ENCODE data around the gene CYSLTR1. TPM values are rescaled to one million over a fixed set of nuclear protein-coding genes. Genes with fewer than 3 reads are reported as not detected.

Gene CYSLTR1, protein sequence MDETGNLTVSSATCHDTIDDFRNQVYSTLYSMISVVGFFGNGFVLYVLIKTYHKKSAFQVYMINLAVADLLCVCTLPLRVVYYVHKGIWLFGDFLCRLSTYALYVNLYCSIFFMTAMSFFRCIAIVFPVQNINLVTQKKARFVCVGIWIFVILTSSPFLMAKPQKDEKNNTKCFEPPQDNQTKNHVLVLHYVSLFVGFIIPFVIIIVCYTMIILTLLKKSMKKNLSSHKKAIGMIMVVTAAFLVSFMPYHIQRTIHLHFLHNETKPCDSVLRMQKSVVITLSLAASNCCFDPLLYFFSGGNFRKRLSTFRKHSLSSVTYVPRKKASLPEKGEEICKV
- 1 to 10 TPM; 1.5 to 7.3 TPM for total RNA-seq

DNA sequence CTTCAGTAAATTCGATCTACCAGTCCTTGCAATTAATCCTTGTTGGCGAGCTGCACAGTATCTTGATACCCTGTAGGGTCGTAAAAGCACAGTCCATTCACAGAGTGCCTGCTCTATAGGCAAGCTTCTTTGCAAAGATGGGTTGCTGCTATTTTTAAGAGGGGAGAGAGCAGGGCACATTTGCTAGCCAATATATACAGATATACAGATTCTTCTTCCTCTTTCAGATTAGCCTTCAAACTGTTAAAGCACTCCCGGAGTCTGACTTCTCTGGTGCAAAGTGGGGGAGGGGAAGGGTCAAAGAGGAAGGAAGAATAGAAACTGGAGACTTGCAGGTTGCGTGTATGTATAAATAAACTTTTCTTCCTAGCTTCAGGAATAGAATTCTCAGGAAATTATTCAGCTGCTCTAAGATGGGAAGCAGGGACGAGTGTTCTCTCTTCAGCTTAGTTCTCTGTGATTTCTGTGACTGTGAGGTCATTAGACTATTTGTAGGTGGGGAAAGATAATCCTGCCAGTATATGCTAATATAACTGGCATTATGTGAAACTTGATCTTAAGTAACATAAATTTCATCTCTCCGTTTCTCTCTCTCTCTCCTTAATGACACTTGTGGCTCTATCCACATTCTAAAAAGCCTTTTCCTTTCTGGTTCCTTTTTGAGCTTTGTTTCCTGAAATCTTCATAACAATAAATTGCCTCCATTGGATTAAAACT lies at the start of gene CYSLTR1:
Gene CYSLTR1, minus strand, starts transcription at position 242 of the 717 bp plus-strand sequence. CDS start 53,865 bp downstream, outside the sequence.
- Mint-ChIP-seq H3K36me3 (no peaks in the 10 kb centered on the region), H3K9me3 (no peaks in the 10 kb centered on the region), H3K27ac (peak within 1 kb of the TSS; percentile 56 to 72), H3K27me3 (peaks cover 0 to 5% of the 10 kb centered on the region in 2 donors), H3K4me1 (ENCODE audit: low read depth in 2 of 2) (peaks cover 31 to 35% of the 10 kb centered on the region in 2 donors), H3K4me3 (peak within 1 kb of the TSS; percentile 83)
- ATAC-seq (peak in 1 of 2 donors; percentile 60), DNase-seq (ENCODE audit: low spot score) (no peak)

DNA sequence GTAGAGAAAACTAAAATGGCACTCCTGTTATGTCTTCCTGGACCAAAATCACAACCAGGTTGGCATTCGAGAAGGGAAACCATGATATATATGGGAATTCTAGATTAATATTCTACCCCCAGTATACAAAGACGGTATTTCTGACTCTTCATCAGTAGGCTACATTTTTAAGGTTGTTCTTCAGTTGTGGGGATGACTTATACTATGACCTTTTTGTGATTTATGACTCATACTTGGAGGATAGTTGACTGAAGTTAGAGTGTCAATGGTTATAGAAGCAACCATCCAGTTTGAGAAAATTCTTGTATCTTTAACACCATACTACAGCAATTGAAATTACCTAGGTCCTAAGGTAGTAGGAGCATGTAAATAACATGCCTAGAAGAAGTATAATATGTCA lies 49.8 kb upstream of the CYSLTR1 start:
- no peak overlapping the region for H3K27ac Mint-ChIP-seq
- H3K27me3 Mint-ChIP-seq, result peaks cover 0 to 3% of the 10 kb centered on the region in 2 donors

DNA sequence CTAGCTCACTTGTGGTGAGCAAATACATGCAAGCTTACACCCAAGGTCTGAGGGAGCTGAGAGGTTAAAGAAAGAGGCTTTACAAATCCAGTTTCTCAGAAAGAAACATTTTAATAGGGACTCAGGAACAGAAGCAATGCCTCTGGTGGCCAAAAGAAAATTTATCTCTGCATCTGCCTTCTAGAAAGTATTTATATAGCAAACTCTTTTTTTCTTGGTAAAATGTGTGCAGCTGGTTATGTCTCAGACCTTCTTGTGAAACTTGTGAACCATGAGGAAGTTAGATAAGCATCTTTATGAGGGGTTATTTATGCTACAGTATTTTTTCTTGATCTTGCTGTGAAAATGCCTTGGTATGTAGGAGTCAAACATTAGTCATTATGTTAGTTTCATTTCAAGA lies 48.5 kb upstream of the CYSLTR1 start:
- peak in 1 of 2 donors; percentile 24 for ATAC-seq
- Mint-ChIP-seq H3K27ac (no peak overlapping the region), H3K4me3 (no peak overlapping the region), H3K4me1 (ENCODE audit: low read depth in 2 of 2) (peaks cover 24 to 27% of the 10 kb centered on the region in 2 donors), H3K27me3 (peaks cover 0 to 3% of the 10 kb centered on the region in 2 donors), H3K36me3 (peaks cover 19% of the 10 kb centered on the region), H3K9me3 (peaks cover 10% of the 10 kb centered on the region)
- no peak for DNase-seq (ENCODE audit: low spot score)

More for the DNA sequence above, 49.8 kb upstream of the CYSLTR1 start:
- Mint-ChIP-seq H3K9me3 (peaks cover 6% of the 10 kb centered on the region), H3K4me1 (ENCODE audit: low read depth in 2 of 2) (peaks cover 12 to 16% of the 10 kb centered on the region in 2 donors), H3K36me3 (peaks cover 14% of the 10 kb centered on the region), H3K4me3 (no peak overlapping the region)
- ATAC-seq, result no peak
- no peak for DNase-seq (ENCODE audit: low spot score)

DNA sequence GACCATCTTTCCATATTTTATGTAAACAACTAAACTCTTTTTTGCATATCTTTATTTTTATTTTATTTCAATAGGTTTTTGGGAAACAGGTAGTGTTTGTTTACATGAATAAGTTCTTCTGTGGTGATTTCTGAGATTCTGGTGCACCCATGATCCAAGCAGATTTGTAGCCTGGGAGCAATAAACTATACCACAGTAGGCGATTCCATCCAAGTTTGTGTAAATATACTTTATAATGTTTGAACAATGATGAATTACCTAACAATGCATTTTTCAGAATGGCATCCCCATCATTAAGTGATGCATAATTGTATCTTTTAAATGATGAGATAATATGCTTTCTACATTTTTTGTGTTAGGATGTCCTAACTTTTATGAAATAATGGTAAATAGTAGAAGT lies 39.2 kb upstream of the CYSLTR1 start:
- peaks cover 13% of the 10 kb centered on the region for H3K9me3 Mint-ChIP-seq

DNA sequence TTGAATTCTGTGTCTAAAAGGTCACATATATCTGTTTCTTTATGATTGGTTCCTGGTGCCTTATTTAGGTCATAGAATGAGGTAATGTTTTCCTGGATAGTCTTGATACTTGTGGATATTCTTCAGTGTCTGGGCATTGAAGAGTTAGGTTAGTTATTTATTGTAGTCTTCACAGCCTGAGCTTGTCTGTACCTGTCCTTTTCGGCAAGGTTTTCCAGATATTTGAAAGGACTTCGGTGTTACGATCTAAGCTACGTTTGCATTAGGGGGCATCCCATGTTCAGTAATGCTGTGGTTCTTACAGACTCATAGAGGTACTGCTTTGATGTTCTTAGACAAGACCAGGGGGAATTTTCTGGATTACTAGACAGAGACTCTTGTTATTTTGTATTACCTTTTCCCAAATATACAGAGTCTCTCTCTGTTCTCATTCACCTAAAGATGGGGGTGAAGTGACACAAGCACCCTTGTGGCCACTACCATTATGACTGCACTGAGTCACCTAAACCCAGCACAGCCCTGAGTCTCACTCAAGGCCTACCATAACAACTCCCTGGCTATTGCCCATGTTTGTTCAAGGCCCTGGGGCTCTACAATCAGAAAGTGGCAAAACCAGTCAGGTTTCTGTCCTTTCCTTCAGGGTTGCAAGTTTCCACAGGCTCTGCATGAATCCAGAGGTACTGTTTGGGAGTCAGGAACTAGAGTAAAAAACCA lies 30.1 kb upstream of the CYSLTR1 start:
- Mint-ChIP-seq H3K9me3 (peaks cover 4% of the 10 kb centered on the region), H3K27ac (no peak overlapping the region), H3K36me3 (peaks cover 7% of the 10 kb centered on the region), H3K4me1 (ENCODE audit: low read depth in 2 of 2) (no peaks in the 10 kb centered on the region), H3K27me3 (peaks cover 0 to 9% of the 10 kb centered on the region in 2 donors), H3K4me3 (no peak overlapping the region)
- ATAC-seq (no peak), DNase-seq (ENCODE audit: low spot score) (no peak)

More for the DNA sequence above, 39.2 kb upstream of the CYSLTR1 start:
- no peak for ATAC-seq
- no peak for DNase-seq (ENCODE audit: low spot score)
- no peak overlapping the region for H3K4me3 Mint-ChIP-seq
- peaks cover 0 to 4% of the 10 kb centered on the region in 2 donors for H3K27me3 Mint-ChIP-seq
- H3K27ac Mint-ChIP-seq, result no peak overlapping the region
- H3K4me1 Mint-ChIP-seq (ENCODE audit: low read depth in 2 of 2), result peaks cover 5 to 6% of the 10 kb centered on the region in 2 donors
- peaks cover 14% of the 10 kb centered on the region for H3K36me3 Mint-ChIP-seq

DNA sequence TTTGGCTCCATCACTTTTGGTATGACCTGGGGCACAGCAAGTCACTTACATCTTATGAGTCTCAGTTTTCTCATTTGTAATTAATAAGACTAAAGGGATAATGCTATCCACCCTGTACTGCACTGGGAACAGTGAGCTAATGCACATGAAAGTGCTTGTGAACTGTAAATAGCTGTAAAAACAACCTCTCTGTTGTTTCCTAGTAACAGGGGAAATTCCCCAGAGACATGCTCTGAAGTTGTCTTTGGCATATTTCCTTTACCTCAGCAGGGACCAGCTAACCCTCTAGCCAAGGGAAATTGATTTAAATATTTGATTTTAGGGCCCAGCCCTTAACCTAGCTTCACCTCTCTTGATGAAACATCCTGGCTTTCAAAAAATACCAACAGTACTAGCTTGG lies 6.1 kb upstream of the CYSLTR1 start:
- DNase-seq (ENCODE audit: low spot score), result no peak
- no peak overlapping the region for H3K4me3 Mint-ChIP-seq
- H3K9me3 Mint-ChIP-seq, result no peaks in the 10 kb centered on the region
- no peaks in the 10 kb centered on the region for H3K36me3 Mint-ChIP-seq
- peaks cover 0 to 5% of the 10 kb centered on the region in 2 donors for H3K27me3 Mint-ChIP-seq
- ATAC-seq, result no peak
- H3K4me1 Mint-ChIP-seq (ENCODE audit: low read depth in 2 of 2), result peaks cover 14 to 18% of the 10 kb centered on the region in 2 donors
- no peak overlapping the region for H3K27ac Mint-ChIP-seq

DNA sequence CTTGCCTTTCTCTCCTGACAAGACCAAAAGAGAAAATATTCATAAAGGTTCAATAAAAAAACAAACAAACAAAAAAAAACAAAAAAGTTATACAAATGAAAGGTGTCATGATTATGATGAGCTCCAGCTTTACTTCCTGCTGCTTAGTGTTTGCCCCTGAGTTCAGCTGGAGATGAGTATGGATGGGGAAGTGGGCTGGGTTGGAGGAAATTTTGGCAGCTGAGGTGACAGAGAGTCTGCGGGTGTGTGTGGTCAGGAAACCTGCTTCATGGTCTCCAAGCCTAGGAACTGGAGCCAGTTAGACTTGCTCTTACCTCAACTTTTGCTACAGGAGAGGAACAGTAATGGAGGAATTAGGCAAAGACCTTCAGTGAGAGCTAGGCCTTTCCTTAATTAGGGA lies 4.3 kb upstream of the CYSLTR1 start:
- no peak for ATAC-seq
- Mint-ChIP-seq H3K27ac (peak overlapping the region in 1 of 2 donors; percentile 32), H3K9me3 (no peaks in the 10 kb centered on the region), H3K36me3 (no peaks in the 10 kb centered on the region), H3K27me3 (peaks cover 0 to 5% of the 10 kb centered on the region in 2 donors), H3K4me3 (no peak overlapping the region), H3K4me1 (ENCODE audit: low read depth in 2 of 2) (peaks cover 25 to 29% of the 10 kb centered on the region in 2 donors)
- DNase-seq (ENCODE audit: low spot score), result no peak

DNA sequence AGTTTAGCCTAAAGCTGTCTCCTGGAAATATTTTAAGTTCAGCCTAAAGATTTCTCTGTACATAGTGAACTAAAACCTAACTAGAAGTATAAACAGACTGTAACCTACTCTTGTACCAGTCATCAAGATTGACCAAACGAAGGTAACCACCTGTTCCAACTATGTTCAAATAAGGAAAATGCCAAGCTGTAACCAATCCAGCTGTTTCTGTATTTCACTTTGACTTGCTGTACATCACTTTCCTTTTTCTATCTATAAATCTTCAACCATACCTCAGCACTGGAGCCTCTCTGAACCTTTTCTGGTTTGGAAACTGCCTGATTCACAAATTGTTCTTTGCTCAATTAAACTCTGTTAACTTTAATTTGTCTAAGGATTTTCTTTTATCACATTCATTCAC lies 3.1 kb upstream of the CYSLTR1 start:
- Mint-ChIP-seq H3K27ac (no peak overlapping the region), H3K4me3 (no peak overlapping the region), H3K27me3 (peaks cover 0 to 5% of the 10 kb centered on the region in 2 donors), H3K4me1 (ENCODE audit: low read depth in 2 of 2) (peaks cover 25 to 29% of the 10 kb centered on the region in 2 donors), H3K36me3 (no peaks in the 10 kb centered on the region), H3K9me3 (no peaks in the 10 kb centered on the region)
- DNase-seq (ENCODE audit: low spot score) (no peak), ATAC-seq (no peak)

DNA sequence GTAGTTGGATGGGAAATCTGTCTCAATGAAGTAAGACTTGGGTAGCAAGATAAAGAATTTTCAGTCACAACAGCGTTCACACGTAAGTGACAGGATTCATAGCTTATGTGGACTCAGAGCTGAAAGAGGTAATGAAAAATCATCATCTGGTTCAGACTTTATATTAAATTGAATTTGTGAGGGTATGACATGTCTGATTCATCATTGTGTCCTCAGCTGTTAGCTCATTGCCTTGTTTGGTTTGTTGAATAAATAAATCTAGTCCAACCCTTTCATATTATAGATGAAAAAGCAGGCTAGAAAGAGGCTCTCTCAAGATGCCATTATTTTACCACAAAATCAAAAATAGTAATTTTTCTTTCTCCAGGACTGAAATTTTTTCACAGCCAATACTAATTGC lies 2.7 kb upstream of the CYSLTR1 start:
- Mint-ChIP-seq H3K4me1 (ENCODE audit: low read depth in 2 of 2) (peaks cover 25 to 29% of the 10 kb centered on the region in 2 donors), H3K27ac (peak overlapping the region in 1 of 2 donors; percentile 1), H3K36me3 (no peaks in the 10 kb centered on the region), H3K4me3 (no peak overlapping the region), H3K9me3 (no peaks in the 10 kb centered on the region), H3K27me3 (peaks cover 0 to 5% of the 10 kb centered on the region in 2 donors)
- DNase-seq (ENCODE audit: low spot score) (no peak), ATAC-seq (no peak)

DNA sequence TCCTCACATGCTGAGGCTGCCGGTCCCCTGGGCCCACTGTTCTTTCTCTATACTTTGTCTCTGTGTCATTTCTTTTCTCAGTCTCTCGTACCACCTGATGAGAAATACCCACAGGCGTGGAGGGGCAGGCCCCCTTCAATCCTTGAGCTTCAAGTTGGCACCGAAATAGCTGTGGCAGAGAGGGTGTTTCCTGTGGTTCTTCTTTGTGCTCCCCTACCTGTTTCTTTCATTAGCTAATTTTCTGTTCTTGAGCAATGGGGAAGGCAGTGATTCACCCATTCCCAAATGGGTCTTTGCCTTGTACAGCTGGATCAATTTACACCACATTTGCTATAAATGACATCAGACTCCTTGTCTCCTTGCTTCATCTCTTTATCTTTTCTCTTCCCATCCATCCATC lies 2.1 kb upstream of the CYSLTR1 start:
- peak overlapping the region in 1 of 2 donors; percentile 1 for H3K27ac Mint-ChIP-seq
- peaks cover 0 to 5% of the 10 kb centered on the region in 2 donors for H3K27me3 Mint-ChIP-seq
- ATAC-seq (no peak), DNase-seq (ENCODE audit: low spot score) (no peak)
- H3K9me3 Mint-ChIP-seq, result no peaks in the 10 kb centered on the region
- H3K4me1 Mint-ChIP-seq (ENCODE audit: low read depth in 2 of 2), result peaks cover 25 to 29% of the 10 kb centered on the region in 2 donors
- no peaks in the 10 kb centered on the region for H3K36me3 Mint-ChIP-seq
- H3K4me3 Mint-ChIP-seq, result peak overlapping the region; percentile 21

DNA sequence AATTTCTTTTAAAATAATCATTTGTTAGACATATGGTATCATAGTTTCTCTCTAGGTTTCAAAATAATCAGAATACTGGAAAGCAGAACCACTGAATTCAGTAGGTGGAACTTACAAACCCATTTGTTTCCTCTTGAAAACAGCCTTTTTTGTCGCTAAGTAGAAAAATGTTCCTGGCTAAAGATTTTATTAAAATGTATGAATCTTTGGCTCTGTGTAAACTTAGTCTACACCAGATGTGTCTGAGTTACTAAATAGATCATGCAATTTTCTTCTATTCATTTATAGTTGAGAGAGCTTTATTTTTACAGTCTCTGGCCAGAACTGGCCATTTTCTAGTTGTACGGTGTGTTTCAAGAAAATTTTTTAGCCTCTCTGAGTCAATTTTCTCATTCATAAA lies 1.0 kb downstream of the CYSLTR1 start:
- Mint-ChIP-seq H3K27me3 (peaks cover 0 to 3% of the 10 kb centered on the region in 2 donors), H3K4me3 (peak overlapping the region; percentile 83), H3K27ac (peak overlapping the region in 1 of 2 donors; percentile 72), H3K9me3 (no peaks in the 10 kb centered on the region), H3K4me1 (ENCODE audit: low read depth in 2 of 2) (peaks cover 35 to 37% of the 10 kb centered on the region in 2 donors), H3K36me3 (no peaks in the 10 kb centered on the region)
- ATAC-seq, result no peak
- DNase-seq (ENCODE audit: low spot score), result no peak

DNA sequence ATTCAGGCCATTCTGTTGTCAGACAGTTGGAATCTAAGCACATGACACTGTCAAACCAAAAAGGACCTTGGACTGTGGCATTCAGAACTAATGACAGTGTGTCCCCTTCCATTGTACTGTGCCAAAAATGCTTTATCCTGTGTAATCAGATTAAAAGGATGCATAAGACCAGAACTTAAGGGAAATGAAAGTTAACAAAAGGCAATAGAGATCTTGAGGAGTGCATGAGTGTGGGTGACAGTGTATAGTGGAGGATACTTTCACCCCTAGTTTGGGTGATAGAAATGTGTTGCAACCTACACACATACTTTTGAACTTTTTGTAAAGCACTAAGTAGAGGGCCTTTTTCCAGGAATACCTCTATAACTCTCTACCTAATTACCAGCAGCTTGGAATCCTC lies 4.5 kb downstream of the CYSLTR1 start:
- H3K36me3 Mint-ChIP-seq, result peaks cover 8% of the 10 kb centered on the region

DNA sequence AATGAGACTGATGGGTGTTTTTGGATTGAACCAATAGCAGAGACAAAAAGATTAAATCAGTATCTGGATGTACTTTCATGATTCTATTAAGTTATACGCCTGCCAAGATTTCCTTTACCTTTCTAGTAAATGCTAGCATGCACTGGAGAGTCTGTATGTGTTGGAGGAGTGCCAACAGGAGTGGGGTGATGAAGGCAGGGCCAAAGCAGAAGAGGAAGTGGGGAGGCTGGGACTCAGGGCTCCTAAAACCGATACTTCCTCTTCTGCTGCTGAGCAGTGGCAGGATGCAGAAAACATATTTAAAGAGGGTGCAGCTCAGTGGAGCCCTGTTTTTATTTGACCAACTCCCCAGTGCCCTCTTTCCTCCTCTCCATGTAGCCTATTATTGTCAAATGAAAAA lies 5.6 kb downstream of the CYSLTR1 start:
- H3K27ac Mint-ChIP-seq, result peak overlapping the region; percentile 56 to 81
- peaks cover 20 to 30% of the 10 kb centered on the region in 2 donors for H3K4me1 Mint-ChIP-seq (ENCODE audit: low read depth in 2 of 2)
- no peak for DNase-seq (ENCODE audit: low spot score)
- peak overlapping the region; percentile 60 for H3K4me3 Mint-ChIP-seq
- H3K27me3 Mint-ChIP-seq, result no peaks in the 10 kb centered on the region
- H3K9me3 Mint-ChIP-seq, result no peaks in the 10 kb centered on the region
- H3K36me3 Mint-ChIP-seq, result peaks cover 8% of the 10 kb centered on the region
- ATAC-seq, result peak; percentile 78 to 80

More for the DNA sequence above, 4.5 kb downstream of the CYSLTR1 start:
- Mint-ChIP-seq H3K9me3 (no peaks in the 10 kb centered on the region), H3K27ac (peak overlapping the region; percentile 61 to 81), H3K27me3 (no peaks in the 10 kb centered on the region), H3K4me1 (ENCODE audit: low read depth in 2 of 2) (peaks cover 29 to 38% of the 10 kb centered on the region in 2 donors), H3K4me3 (peak overlapping the region; percentile 60)
- no peak for DNase-seq (ENCODE audit: low spot score)
- ATAC-seq, result peak in 1 of 2 donors; percentile 53

Data from natural killer cell treated with Interleukin-12 subunit alpha and Interleukin-12 subunit beta and Interleukin-15 and Interleukin-18, amount 100 ng/mL, for 72 hours (primary cell).